HG02970 (cell line): ENCODE data around the gene KIAA0232.
"Not testable (repeated sequence)": the region's sequence is repeated elsewhere in the genome, so short reads cannot be mapped to it uniquely, and the experiment has no call there.

ENCODE experiments used
- ATAC-seq: cut with Tn5 transposase; IDR thresholded peaks from one replicate; pipeline ENCODE4 v1.9.1; 2021; ENCODE audit warnings: mild to moderate bottlenecking, moderate library complexity, moderate number of reproducible peaks; ENCODE audit not compliant: unreplicated experiment, low FRiP score

Gene KIAA0232

GRCh38 chr4:6773616-6774540 is 8.6 kb upstream of the KIAA0232 start:
- ATAC-seq = no peak

- no peak for ATAC-seq
Observed at GRCh38 chr4:6775746-6776145, 6.8 kb upstream of the KIAA0232 start.

GRCh38 chr4:6776920-6777635 is 5.4 kb upstream of the KIAA0232 start:
- ATAC-seq = no peak

DNA sequence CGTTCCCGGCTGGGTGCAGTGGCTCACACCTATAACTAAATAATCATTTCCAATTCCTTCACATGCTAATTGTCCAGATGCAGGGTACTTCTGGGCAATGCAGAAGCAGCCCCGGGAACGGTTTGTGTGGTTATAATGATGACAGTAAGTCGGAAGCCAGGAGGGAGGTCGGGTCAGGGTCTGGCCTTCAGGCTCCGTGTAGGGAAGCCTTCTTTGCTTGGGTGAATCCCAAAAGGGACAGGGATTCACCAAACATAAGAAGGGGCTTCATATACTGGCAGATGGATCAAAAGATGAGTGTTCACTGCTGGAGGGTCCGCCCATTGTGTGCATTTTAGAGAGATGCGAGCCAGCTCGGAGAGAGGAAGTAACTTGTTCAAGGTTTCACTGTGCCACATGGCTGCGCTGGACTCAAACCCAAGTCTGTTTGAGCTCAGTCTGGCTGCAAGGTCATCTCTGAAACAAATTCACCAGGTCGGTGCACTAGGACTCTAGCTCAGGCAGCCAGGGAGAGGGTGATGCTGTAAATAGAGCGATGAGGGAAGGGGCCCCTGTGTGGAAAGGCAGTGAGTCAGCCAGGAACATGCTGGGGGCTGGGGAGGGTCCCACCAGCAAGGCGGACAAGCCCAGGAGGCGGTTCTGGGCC is 4.8 kb upstream of the KIAA0232 start:
- no peak for ATAC-seq

- ATAC-seq = no peak
Observed at GRCh38 chr4:6778435-6778834, 4.1 kb upstream of the KIAA0232 start.

DNA sequence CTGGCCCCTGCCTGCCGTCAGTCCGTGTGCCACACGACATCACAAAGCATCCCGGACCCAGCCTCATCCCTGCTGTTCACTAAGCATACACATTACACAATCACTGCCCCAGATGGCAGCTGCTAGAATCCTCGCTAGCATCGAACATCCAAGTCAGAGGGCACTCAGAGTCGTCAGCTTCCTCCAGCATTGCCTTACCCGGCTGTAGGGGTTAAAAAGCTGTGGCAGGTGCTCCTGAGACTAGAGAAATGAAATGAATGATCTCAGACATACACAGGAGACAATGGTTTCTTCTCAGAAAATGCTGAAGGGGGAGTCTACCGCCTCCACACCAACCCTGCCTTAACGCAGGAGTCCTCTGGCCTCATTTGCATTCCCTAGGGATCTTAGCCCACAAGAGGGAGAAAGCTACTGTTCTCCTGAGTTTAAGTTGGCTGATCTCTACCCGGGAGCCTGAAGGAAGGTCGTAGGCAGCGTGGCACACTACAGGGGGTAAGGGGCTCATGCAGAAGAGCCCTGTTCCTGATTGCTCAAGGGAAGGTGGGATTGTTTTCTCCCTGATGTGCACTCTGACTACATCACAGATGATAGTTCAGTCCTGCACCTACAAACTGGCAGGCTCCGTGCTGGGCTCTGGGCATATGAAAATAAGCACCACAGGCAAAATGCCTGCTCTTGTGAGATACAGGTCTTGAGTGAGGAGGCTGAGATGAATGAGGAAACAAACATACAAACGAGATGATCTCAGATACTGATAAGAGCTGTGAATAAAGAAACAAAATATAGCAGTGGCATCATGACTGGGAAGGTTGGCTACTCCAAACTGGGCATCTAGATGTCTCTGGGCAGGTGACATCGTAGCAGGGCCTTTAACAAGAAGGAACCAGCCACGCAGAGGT is 2.6 kb upstream of the KIAA0232 start:
- ATAC-seq = no peak

GRCh38 chr4:6781113-6781512 is 1.4 kb upstream of the KIAA0232 start:
- no peak for ATAC-seq

- ATAC-seq = no peak
Observed at GRCh38 chr4:6781561-6781960, 966 bp upstream of the KIAA0232 start.

DNA sequence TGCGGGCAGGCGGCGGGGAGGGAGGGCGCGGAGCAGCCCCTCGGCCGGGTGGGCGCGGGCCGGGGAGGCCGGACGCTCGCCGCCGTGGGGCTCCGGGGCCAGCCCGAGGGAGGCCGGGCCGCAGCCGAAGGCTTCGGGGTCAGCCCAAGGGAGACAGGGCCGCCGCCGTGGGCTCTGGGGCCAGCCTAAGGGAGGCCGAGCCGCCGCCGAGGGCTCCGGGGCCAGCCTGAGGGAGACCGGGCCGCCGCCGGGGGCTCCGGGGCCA is 251 bp downstream of the KIAA0232 start:
- ATAC-seq = no peak

- ATAC-seq = peak; percentile 63
Observed at GRCh38 chr4:6783111-6783981, 819 bp downstream of the KIAA0232 start.

GRCh38 chr4:6785572-6785925 is 3.0 kb downstream of the KIAA0232 start:
- no peak for ATAC-seq

GRCh38 chr4:6788123-6788522 is 5.6 kb downstream of the KIAA0232 start:
- ATAC-seq = no peak

DNA sequence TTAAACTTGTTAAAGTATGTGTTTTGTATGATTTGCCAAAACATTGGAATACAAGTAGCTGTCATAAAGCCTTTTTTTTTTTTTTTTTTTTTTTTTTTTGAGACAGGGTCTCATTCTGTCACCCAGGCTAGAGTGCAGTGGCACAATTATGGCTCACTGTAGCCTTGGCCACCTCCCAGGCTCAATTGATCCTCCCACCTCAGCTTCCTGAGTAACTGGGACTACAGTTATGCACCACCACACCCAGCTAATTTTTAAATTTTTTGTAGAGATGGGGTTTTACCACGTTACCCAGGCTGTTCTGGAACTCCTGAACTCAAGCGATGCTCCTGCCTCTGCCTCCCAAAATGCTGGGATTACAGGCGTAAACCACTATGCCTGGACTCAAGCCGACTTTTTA is 8.7 kb downstream of the KIAA0232 start:
- not testable (repeated sequence) for ATAC-seq

- ATAC-seq = not testable (repeated sequence)
Observed at GRCh38 chr4:6791796-6792195, 9.3 kb downstream of the KIAA0232 start.

DNA sequence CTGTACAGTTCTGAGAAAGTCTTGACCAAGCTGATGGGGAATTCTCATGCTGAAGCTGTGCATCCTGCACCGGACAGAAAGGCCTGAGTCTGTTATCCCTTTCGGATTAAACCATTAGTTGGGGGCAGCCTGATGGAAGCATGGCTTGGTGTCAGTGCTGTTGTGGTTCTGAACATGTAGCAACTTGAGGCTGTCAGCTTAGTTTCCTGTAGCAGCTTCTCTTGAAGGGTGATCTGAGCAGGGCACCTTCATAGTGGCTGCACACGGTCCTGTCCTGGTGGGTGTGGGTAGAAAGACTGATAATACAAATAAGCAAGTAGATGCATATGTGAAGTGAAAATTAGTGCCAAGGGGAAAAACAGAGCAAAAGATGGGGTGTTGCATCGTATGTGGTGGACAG is 11.7 kb downstream of the KIAA0232 start:
- ATAC-seq = no peak

- ATAC-seq = no peak
Observed at GRCh38 chr4:6795821-6796220, 13.3 kb downstream of the KIAA0232 start.

GRCh38 chr4:6797368-6797767 is 14.8 kb downstream of the KIAA0232 start:
- ATAC-seq = not testable (repeated sequence)

- ATAC-seq = no peak
Observed at GRCh38 chr4:6799091-6799490, 16.6 kb downstream of the KIAA0232 start.

DNA sequence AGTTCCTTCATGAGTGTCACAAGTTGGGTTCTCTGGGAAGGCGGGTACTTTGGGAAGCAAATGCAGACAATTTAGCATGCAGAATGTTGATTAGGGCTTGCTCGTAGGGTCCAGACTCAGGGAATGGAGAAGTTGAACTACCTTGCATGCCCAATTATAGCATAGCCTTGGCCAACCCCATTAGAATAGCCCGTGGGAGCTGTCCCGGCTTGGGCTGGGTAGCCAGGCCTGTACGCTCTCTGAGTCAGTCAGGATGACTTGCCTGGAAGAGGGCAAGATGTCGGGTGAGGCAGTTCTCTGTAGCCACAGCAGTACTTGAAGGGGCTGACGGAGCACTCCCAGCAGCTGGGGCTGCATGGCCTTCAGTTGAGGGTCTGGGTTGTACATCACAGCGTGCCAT is 19.5 kb downstream of the KIAA0232 start:
- ATAC-seq = no peak

DNA sequence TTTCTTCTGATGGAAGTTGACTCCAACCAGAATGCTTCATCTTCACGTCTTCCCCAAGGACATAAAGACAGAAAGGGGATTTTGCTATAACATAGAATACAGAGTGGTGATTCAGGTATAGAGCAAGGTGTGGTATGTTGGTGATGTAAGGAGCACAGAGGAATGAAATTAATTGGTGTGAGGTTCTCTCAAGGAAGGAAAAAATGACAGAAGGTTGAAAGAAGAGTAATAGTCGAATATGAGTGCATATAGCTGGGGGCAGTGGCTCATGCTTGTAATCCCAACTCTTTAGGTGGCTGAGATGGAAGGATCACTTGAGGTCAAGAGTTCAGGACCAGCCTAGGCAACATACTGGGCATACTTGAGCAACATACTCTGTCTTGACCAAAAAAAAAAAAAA is 20.1 kb downstream of the KIAA0232 start:
- ATAC-seq = no peak
